HCT116 (cell line): ENCODE data around the gene CALM3.

Experiments
- EZH2phosphoT487 ChIP-seq: fragments of 200-600 bp; IDR thresholded peaks from 2 replicates; pipeline ENCODE4 v1.6.1; 2018; ENCODE audit warnings: antibody characterized with exemption, borderline replicate concordance
- POLR2A ChIP-seq: IDR thresholded peaks from 2 replicates; pipeline ENCODE4 v1.7.0; 2011; ENCODE audit warnings: borderline replicate concordance; ENCODE audit not compliant: insufficient read depth, insufficient read length; ENCODE audit errors: extremely low read depth
- POLR2AphosphoS5 ChIP-seq: IDR thresholded peaks from 2 replicates; pipeline ENCODE4 v1.6.1; 2011; ENCODE audit warnings: mild to moderate bottlenecking, low read depth, low read length, moderate library complexity
- TCF7L2 ChIP-seq: IDR thresholded peaks from 2 replicates; pipeline ENCODE4 v1.7.0; 2011; ENCODE audit warnings: borderline replicate concordance, inconsistent platforms; ENCODE audit not compliant: insufficient read depth, insufficient read length; ENCODE audit errors: extremely low read depth
- TF ChIP-seq, protein P1 (sequence below), 3 experiments: fragments of 200-600 bp in 1 of 3; sonication (generic) in 1 of 3; IDR thresholded peaks in 2 of 3; conservative IDR thresholded peaks in 1 of 3; 2 replicates each; pipeline ENCODE4 v1.5.1; 2012 to 2017; ENCODE audit warnings: low read depth in 2 of 3, low read length in 2 of 3, antibody characterized with exemption in 1 of 3, borderline replicate concordance in 1 of 3, control low read depth in 1 of 3, mild to moderate bottlenecking in 1 of 3, mixed read lengths in 1 of 3, mixed run types in 1 of 3, moderate library complexity in 1 of 3; ENCODE audit not compliant: insufficient read depth in 1 of 3

DNA sequence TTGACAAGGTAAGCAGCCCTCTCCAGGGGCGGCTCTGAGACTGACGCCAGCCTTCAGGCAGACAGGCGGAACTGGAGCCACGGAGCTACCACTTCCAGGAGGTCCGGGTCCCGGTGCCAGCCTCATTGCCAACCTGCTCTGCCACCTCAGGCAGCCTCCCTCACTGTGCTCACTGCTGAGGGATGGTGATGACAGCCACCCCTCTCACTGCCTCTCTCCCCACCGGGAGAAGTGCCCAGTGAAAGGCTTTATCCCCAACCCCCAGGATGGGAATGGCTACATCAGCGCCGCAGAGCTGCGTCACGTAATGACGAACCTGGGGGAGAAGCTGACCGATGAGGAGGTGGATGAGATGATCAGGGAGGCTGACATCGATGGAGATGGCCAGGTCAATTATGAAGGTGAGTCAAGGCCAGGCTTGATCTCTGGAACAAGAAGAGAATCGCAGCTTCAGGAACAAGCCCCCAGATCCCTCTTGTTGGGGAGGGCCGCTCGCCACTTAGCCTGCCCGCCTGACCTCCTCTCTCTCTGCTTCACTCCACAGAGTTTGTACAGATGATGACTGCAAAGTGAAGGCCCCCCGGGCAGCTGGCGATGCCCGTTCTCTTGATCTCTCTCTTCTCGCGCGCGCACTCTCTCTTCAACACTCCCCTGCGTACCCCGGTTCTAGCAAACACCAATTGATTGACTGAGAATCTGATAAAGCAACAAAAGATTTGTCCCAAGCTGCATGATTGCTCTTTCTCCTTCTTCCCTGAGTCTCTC, 7.6 kb downstream of the CALM3 start:
- no peak for TF ChIP-seq POLR2A
- TF ChIP-seq, protein P1, sequence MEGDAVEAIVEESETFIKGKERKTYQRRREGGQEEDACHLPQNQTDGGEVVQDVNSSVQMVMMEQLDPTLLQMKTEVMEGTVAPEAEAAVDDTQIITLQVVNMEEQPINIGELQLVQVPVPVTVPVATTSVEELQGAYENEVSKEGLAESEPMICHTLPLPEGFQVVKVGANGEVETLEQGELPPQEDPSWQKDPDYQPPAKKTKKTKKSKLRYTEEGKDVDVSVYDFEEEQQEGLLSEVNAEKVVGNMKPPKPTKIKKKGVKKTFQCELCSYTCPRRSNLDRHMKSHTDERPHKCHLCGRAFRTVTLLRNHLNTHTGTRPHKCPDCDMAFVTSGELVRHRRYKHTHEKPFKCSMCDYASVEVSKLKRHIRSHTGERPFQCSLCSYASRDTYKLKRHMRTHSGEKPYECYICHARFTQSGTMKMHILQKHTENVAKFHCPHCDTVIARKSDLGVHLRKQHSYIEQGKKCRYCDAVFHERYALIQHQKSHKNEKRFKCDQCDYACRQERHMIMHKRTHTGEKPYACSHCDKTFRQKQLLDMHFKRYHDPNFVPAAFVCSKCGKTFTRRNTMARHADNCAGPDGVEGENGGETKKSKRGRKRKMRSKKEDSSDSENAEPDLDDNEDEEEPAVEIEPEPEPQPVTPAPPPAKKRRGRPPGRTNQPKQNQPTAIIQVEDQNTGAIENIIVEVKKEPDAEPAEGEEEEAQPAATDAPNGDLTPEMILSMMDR (IDR thresholded peaks at IDR 0.05 in 2 of 3, conservative IDR thresholded peaks at IDR 0.05 in 1 of 3; ENCODE audit: borderline replicate concordance in 1 of 3, insufficient read depth in 1 of 3, low read depth in 2 of 3, low read length in 2 of 3) = no peak
- TF ChIP-seq POLR2AphosphoS5 = no peak; the same call in 1 of the 2 replicates
- no peak for TF ChIP-seq TCF7L2
- TF ChIP-seq EZH2phosphoT487 = no peak
